HG02571 (cell line): Measurements from ENCODE around the gene HLA-G.
"Not testable (repeated sequence)": the region's sequence is repeated elsewhere in the genome, so short reads cannot be mapped to it uniquely, and the experiment has no call there.

Experiments
- ATAC-seq: cut with Tn5 transposase; IDR thresholded peaks from one replicate; pipeline ENCODE4 v1.9.1; 2021; ENCODE audit warnings: mild to moderate bottlenecking, moderate library complexity; ENCODE audit not compliant: unreplicated experiment

HLA-G gene

DNA sequence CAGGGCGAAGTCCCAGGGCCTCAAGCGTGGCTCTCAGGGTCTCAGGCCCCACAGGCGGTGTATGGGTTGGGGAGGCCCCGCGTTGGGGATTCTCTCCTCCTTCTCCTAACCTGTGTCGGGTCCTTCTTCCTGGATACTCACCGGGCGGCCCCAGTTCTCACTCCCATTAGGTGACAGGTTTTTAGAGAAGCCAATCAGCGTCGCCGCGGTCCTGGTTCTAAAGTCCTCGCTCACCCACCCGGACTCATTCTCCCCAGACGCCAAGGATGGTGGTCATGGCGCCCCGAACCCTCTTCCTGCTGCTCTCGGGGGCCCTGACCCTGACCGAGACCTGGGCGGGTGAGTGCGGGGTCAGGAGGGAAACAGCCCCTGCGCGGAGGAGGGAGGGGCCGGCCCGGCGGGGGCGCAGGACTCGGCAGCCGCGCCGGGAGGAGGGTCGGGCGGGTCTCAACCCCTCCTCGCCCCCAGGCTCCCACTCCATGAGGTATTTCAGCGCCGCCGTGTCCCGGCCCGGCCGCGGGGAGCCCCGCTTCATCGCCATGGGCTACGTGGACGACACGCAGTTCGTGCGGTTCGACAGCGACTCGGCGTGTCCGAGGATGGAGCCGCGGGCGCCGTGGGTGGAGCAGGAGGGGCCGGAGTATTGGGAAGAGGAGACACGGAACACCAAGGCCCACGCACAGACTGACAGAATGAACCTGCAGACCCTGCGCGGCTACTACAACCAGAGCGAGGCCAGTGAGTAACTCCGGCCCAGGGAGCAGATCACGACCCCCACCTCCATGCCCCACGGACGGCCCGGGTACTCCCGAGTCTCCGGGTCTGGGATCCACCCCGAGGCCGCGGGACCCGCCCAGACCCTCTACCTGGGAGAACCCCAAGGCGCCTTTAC, at the start of gene HLA-G:
TSS of gene HLA-G (plus strand) at position 247 of the 892 bp plus-strand sequence. CDS start at position 267, 20 bp downstream.
- no peak for ATAC-seq

DNA sequence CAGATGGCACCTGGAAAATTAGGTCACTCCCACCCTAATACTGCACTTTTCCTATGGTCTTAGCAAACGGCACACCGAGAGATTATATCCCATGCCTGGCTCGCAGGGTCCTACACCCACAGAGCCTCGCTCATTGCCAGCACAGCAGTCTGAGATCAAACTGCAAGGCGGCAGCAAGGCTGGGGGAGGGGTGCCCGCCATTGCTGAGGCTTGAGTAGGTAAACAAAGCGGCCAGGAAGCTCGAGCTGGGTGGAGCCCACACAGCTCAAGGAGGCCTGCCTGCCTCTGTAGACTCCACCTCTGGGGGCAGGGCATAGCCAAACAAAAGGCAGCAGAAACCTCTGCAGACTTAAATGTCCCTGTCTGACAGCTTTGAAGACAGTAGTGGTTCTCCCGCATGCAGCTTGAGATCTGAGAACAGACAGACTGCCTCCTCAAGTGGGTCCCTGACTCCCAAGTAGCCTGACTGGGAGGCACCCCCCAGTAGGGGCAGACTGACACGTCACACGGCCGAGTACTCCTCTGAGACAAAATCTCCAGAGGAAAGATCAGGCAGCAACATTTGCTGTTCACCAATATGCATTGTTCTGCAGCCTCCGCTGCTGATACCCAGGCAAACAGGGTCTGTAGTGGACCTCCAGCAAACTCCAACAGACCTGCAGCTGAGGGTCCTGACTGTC, 47.5 kb upstream of the HLA-G start:
- ATAC-seq, result not testable (repeated sequence)

DNA sequence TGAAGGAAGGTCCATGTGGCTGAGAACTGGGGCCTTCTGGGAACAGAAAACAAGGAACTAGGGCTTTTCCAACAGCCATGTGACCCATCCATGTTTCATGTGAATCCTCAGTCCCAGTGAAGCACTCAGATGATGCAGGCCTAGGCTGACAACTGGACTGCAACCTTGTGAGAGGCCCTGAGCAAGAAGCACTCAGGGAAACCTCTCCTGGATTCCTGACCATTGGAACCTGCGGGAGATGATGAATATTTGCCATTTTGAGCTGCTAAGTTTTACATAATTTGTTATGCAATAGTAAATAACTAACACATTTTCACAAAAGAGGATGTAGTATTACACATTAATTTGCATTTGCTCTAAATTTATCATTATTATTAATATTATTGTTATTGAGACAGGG, 38.4 kb upstream of the HLA-G start:
- no peak for ATAC-seq

DNA sequence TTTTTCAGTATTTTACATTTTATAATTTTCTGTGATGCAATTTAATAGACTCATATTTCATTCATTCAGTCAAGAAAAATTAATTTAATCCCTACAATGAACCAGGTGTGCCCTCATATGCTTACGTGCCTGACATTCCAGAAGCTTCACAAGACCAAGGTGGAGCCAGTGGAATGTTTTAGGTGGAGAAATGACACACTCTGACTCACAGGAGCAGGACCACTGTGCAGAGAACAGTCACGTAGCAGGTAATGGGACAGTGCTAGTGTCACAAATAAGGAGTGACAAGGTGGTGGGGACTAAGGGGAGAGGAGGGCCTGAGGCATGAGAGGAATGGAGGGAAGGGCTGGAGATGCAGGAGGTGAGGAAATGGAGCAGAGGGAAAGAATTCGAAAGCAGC, 37.0 kb upstream of the HLA-G start:
- ATAC-seq, result no peak

GRCh38 chr6:29791162-29791561, 36.5 kb upstream of the HLA-G start:
- no peak for ATAC-seq

DNA sequence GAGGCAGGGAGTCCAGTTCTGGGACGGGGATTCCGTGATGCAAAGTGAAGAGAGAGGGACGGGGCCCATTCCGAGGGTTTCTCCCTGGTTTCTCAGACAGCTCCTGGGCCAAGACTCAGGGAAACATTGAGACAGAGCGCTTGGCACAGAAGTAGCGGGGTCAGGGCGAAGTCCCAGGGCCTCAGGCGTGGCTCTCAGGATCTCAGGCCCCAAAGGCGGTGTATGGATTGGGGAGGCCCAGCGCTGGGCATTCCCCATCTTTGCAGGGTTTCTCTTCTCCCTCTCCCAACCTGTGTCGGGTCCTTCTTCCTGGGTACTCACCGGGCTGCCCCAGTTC, 35.9 kb upstream of the HLA-G start:
- no peak for ATAC-seq

GRCh38 chr6:29792123-29793035, 35.2 kb upstream of the HLA-G start:
- ATAC-seq, result no peak

DNA sequence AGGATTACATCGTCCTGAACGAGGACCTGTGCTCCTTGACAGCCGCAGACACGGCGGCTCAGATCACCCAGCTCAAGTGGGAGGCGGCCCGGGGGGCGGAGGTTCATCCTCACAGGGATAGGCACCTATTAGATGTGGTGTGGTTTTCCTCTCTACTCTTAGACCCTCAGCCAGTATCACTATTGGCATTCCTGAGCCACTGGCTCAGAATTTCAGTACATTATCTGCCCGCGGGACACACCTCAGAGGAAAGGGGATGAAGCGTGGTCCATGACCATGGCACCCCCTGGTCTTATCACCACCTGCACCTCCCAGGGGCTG, 34.6 kb upstream of the HLA-G start:
- ATAC-seq, result no peak

DNA sequence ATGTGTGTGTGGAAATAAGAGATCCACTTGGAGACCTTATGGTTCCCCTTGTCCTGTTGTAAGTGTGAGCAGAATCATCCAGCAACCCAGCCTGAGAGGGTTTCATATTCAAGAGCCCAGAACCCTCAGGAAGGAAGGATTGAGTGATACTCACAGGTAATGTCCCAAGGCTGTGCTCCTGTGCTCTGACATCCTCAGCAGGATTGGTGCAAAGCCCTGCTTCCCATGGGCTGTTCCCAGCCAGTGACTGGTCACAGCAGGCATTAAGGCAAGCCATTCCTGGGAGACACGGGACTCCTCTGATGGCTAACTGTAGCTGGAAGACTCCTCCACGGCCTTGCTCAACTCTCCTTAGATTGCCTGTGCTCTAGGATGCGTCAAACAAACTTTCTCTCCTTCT, 33.8 kb upstream of the HLA-G start:
- no peak for ATAC-seq

- no peak for ATAC-seq
Measured at GRCh38 chr6:29796026-29796425, 31.6 kb upstream of the HLA-G start.

DNA sequence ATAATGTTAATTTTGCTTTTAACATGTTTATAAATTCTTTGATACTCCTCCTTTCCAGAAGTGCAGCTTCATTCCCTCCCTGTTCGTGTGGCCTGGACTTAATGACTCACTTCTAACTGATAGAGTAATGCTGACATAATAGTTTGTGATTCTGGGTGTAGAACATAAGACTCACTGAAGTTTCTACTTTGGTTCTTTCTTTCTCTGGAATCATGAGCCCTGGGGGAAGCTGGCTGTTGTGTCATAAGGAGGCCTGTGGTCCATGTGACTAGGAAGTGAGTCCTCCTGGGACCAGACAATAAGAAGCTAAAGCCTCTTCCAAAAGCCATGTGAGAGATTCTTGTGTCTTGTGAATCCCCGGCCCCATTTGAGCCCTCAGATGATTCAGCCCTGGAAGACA, 30.5 kb upstream of the HLA-G start:
- ATAC-seq, result no peak

GRCh38 chr6:29797966-29798365, 29.7 kb upstream of the HLA-G start:
- no peak for ATAC-seq

GRCh38 chr6:29800254-29800653, 27.4 kb upstream of the HLA-G start:
- ATAC-seq, result no peak

GRCh38 chr6:29806387-29806786, 21.2 kb upstream of the HLA-G start:
- ATAC-seq, result no peak

- no peak for ATAC-seq
Measured at GRCh38 chr6:29809249-29809648, 18.4 kb upstream of the HLA-G start.

DNA sequence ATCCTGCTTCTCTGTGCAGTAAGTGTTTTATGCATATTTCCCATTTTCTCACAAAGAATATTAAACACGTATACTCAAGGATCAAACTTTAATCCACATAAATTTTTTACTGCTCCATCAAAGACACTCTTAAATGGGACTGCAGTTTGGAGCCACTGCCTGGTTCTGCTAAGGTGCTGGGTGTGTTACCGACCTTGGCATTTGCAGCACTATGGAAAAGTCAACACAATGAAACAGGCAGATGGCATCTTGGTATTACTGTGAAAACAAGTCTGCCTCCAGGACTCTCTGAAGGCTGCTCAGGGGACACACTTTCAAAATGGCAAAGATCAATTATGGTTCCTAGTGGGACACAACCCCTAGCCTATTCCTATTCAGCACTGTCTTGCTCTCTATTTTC, 17.3 kb upstream of the HLA-G start:
- no peak for ATAC-seq

DNA sequence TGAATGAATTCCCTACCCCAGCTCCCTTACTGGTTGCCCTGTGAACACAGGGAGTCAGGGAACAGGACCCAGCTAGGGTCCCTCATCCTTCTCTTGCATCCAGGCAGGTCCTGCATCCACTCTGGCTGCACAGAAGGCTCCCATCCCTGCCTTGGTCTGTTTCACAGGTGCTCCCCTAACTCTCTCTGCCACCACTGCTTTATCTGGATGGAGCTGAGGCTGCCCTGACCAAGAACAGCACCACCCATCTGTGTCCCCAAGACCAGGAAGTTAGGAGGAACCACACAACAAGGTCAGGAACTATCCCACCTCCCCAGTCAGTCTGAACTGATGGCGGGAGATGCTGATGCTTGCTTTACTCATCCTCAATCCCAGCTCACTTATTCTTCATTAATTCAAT, 16.2 kb upstream of the HLA-G start:
- no peak for ATAC-seq

- no peak for ATAC-seq
Measured at GRCh38 chr6:29813066-29813465, 14.6 kb upstream of the HLA-G start.

- ATAC-seq, result no peak
Measured at GRCh38 chr6:29813809-29814208, 13.8 kb upstream of the HLA-G start.

DNA sequence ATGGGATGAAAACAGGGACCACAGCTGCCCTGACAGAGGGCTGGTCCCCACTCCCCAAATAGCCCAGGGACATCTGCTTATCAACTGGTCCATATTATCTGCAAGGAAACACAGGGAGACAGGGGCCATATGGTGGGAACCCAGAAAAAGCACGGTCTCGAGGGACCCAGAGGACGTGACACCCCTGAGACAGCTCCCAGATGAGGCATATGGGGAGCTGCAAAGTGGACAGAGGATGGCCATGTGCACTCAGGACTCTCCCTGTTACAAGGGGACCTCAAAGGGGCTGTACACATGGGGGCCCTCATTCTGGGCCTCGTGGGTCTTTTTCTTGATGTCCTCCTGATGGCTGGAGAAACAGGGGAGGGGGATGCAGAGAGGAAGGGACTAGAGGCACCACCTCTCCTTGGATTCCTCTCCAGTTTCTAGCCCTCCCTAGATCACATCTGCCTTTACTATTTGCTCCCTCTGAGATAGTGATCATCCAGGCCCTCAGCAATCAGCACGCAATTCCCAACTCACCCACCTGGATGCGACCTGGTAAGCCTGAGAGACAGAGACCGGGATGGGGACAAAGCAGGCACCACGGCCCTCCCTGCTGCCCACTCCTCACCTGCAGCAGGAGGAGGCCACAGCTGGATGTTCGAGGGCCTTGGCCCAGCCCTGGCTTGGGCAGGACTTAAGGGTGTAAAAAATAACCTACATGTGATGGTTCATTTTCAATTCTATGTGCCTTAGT, 13.1 kb upstream of the HLA-G start:
- no peak for ATAC-seq
